Measurements from ENCODE around the gene LDLRAD3.

LDLRAD3 gene

DNA sequence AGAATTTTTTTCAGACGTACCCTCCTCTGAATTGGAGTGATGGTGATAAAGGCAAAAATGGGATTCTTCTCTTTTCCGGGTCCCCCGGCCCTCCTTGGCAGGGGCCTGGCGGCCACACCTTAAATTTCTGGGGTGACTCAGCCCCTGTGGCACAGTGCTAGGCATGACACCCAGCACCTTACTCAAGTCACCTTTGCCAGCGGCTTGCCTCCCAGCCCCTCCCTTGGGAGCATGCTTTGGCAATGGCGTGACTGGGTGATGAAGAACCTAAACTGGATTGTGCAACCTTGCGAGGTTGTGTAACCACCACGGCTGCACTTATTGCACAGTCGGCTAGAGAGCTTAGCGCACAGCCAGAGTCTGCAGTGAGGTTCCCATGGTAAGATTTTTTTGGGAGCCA lies 16.2 kb upstream of the LDLRAD3 start:
- DNase-seq (ENCODE audit: low read depth): peak; percentile 22

DNA sequence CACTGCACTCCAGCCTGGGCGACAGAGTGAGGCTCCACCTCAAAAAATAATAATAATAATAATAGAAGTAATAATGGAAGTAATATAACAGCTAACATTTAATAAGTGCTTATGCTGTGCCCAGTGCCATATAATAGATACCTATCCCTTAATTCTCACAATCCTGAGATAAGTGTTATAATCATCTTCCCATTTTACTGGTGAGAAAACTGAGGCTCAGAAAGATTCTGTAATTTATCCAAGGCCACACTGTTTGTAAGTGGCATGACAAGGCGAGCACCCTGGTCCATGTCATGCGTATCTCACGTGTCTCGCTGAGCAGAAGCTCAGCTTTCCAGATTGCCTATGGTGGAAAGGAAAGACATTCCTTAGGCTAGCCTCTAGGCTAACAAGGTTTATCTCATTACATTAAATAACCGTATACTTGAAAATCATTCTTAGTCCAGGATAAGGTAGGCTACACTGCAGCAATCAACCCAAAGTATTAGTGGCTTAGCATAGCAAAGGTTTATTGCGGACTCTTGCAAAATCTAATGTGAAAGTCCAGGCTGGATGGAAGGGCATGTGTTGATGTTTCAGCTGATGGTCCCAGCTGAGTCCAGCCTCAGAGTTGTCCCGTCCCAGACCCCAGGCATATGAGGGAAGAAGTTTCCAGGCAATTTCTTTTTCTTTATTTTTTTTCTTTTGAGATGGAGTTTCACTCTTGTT lies 15.0 kb upstream of the LDLRAD3 start:
- no peak for DNase-seq (ENCODE audit: low read depth)

GRCh38 chr11:35930466-35930865 lies 13.4 kb upstream of the LDLRAD3 start:
- no peak for DNase-seq (ENCODE audit: low read depth)

GRCh38 chr11:35932121-35932520 lies 11.7 kb upstream of the LDLRAD3 start:
- no peak for DNase-seq (ENCODE audit: low read depth)

- peak; percentile 42 for DNase-seq (ENCODE audit: low read depth)
Observed at GRCh38 chr11:35932681-35933319, 11.1 kb upstream of the LDLRAD3 start.

GRCh38 chr11:35933320-35933871 lies 10.5 kb upstream of the LDLRAD3 start:
- no peak for DNase-seq (ENCODE audit: low read depth)

- no peak for DNase-seq (ENCODE audit: low read depth)
Observed at GRCh38 chr11:35934271-35934670, 9.6 kb upstream of the LDLRAD3 start.

DNA sequence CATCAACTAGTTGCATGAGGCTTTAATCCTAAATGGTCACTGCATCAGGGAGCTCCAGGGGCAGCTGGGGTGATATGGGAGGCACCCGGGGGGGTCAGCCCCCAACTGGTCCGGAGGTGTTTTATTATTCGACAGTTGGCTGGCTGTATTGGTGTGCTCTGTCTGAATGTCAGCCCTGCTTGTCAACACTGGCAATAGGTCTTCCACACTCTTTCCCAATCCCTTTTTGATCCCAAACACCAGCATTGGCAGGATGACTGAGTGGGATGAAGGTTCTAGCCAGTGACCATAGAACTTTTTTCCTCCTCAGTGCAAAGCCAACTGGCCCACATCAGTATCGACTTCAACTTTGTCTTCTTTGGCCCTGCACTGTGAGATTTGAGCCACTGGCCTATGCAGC lies 8.9 kb upstream of the LDLRAD3 start:
- no peak for DNase-seq (ENCODE audit: low read depth)

DNA sequence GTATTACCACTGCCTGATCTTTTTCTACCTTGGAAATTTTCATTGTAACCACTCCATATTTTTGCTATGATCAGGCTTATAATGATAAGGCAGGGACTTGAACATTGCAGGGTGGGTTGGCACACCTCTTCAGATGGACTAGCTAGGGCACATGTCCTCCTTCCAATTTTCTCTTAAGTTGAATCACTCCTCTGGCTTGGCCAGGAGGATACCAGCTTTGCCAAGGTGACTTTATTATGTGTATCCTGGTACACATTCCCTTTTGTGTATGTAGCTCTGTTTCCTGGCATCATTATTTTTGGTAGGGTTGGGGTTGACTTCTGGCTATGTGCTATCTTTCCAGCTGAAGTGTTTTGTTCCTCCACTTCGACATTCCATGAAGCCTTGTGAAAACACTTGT lies 8.5 kb upstream of the LDLRAD3 start:
- DNase-seq (ENCODE audit: low read depth): no peak

- no peak for DNase-seq (ENCODE audit: low read depth)
Observed at GRCh38 chr11:35937111-35937510, 6.8 kb upstream of the LDLRAD3 start.

DNA sequence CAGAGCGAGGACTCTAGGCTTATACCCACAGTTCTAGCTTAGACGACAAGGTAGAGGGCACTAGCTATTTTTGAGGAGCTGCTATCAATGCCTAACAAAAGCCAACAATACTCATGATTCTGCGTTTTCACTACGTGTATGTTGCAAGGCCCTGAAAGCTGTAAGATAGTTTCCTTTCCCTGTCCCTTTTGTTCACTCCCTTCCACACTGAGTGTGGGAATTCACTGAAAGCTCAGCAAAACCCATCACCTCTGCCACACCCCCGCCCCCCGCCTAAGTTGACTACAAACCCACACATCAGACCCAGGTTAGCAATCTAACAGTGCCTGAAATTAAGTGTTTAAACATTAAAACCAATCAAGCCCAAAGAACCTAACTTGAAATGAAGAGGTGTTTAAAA lies 6.2 kb upstream of the LDLRAD3 start:
- no peak for DNase-seq (ENCODE audit: low read depth)

- DNase-seq (ENCODE audit: low read depth): no peak
Observed at GRCh38 chr11:35938231-35938630, 5.6 kb upstream of the LDLRAD3 start.

DNA sequence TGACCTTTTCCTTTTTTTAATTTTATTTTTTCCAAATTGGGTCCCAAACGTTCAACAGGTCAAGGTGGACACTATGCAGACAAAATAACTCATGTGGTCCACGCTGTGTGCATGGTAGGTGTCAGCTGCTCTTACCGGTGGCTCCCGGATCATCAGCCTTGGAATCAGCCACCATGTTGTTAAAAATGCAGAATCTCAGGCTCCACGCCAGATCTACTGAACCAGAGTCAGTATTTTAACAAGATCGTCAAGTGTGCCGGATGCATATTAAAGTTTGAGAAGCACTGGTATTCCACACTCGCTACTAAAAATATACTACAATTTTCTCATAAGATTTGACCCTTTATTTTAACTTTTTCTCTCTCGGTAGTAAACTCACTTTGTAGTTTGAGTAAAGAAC lies 553 bp upstream of the LDLRAD3 start:
- DNase-seq (ENCODE audit: low read depth): no peak

DNA sequence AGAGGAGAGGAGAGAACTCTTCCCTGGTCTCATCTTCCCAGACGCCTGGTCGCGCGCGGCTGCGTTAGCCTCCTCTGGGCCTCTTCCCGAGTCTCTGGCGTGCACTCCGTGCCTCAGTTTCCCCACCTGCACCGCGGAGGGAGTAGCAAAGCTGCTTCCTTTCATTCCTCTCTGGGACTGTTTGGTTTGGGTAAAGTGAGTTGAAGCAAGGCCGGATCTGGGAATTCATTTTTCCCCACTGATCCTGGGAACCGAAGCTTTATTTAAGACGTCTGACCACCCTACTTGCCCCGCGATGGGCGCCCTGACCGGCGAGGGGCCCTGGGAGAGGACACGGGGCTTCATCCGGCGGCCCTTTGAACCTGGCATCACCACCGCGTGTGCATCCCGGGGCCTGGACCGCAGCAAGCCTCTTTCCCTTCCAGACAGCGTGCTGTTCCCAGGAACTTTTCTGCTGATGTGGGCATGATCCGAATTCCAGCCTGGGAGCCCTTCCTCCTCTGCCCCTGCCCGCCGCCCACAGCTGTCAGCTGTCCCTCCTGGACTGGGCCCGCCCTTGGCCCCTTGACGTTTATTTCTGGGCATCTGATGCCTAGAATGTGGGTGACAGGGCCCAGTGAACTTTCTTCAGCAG lies 758 bp downstream of the LDLRAD3 start:
- DNase-seq (ENCODE audit: low read depth): peak; percentile 37

- DNase-seq (ENCODE audit: low read depth): no peak
Observed at GRCh38 chr11:35945137-35945518, 1.3 kb downstream of the LDLRAD3 start.

GRCh38 chr11:35946766-35947165 lies 2.9 kb downstream of the LDLRAD3 start:
- no peak for DNase-seq (ENCODE audit: low read depth)

GRCh38 chr11:35947437-35947836 lies 3.6 kb downstream of the LDLRAD3 start:
- DNase-seq (ENCODE audit: low read depth): no peak

DNA sequence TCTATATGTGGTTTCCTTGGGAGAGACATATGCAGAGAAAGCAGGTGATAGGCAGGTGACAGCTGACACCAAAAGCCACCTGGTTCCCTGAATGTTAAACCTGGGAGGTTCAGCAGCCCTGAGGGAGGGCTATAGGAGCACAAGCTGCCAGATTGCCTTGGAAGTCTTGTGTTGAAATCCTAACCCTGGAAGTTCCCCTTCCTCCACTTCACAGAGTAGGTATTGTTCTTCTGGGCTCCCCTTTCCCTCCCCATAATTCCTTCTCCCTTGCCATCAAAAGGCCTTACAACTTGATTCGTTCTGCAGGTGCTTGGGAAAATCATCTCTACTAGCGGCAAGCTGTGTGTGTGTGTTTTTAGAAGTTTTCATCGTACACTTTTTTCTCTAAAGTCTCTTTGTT lies 5.4 kb downstream of the LDLRAD3 start:
- no peak for DNase-seq (ENCODE audit: low read depth)

- peak; percentile 6 for DNase-seq (ENCODE audit: low read depth)
Observed at GRCh38 chr11:35950082-35950481, 6.2 kb downstream of the LDLRAD3 start.

DNA sequence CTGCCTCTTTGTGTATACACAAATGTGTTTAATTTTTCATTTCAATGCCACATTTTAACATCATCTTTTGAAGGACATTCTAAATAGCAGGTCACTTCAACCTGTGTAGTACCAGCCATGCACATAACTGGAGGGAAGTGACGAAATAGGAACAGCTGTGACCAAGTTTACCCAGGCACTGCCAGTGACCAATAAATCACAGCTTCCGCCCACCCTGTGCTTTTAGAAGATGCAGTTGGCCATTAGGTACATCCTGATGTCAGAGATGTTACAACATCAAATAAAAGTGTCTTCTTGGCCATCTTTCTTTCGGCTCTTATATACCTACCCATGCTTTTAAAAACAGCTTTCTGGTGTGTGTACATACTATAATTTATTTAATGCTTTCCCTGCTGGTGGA lies 7.8 kb downstream of the LDLRAD3 start:
- no peak for DNase-seq (ENCODE audit: low read depth)

GRCh38 chr11:35953081-35953760 lies 9.4 kb downstream of the LDLRAD3 start:
- no peak for DNase-seq (ENCODE audit: low read depth)

DNA sequence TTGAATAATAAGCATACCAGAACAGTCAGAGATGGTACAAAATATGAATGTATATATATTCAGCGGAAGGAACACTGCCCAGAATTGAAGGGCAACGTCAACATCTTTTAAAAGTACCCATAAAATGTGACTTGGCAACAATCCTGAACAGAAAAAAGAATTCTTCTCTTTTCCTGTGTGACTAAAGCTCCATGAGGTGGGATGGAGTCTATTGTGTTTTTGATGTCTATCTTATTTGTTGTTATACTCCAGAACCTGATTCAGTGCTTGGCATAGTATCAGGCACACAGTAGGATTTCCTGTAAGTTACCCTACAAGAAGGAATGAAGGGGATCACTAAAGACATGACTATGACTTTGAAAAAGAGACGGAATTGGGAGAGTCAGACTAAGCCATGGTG lies 10.3 kb downstream of the LDLRAD3 start:
- DNase-seq (ENCODE audit: low read depth): no peak

DNA sequence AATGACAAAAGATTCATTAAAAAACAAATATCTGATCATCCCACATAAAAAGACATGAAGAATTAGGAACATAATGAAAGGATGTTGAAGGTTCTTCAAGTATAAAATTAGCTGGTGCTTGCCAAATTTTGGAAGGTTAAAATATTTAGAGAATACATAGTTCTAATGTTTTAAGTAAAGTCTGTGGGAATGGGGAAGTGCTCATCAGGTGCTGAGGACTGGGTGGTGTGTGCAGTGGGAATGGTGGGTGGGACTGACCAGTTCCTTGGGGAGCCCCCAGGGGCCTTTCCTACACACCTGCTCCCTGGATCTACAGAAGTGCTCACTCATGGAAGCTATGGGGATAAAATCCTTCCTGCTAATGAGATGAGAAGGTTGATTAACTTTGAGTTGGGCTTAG lies 11.8 kb downstream of the LDLRAD3 start:
- no peak for DNase-seq (ENCODE audit: low read depth)

Data from ELR (cell line).